Measurements from ENCODE around the gene PACS2. TPM values are rescaled to one million over a fixed set of nuclear protein-coding genes. Genes with fewer than 3 reads are reported as not detected.

The PACS2 gene
- total RNA-seq, 1 experiment from 2014 or later: 72.5 TPM

GRCh38 chr14:105330491-105330895 lies 15.9 kb downstream of the PACS2 start:
- Mint-ChIP-seq H3K27me3 (ENCODE audit: low read depth) (no peaks in the 10 kb centered on the region), H3K27ac (no peak overlapping the region; a peak in 1 of 7 replicates)
- H4K20me1 ChIP-seq (ENCODE audit: control insufficient read depth, insufficient read depth, insufficient read length): peaks cover 4% of the 10 kb centered on the region

More at GRCh38 chr14:105330491-105330895, 15.9 kb downstream of the PACS2 start:
- Histone ChIP-seq H3K27me3 (ENCODE audit: insufficient read depth, low read length) (no peaks in the 10 kb centered on the region), H3K9ac (ENCODE audit: extremely low read depth, insufficient read length, low read length) (no peak overlapping the region), H2BK5ac (ENCODE audit: insufficient read length, low read length) (no peak overlapping the region), H3K4ac (ENCODE audit: low read depth, low read length) (no peak overlapping the region), H2BK12ac (ENCODE audit: insufficient read length, low read depth, low read length) (no peak overlapping the region), H3K4me2 (ENCODE audit: insufficient read depth, insufficient read length, low read length) (no peak overlapping the region), H2AFZ (ENCODE audit: low read length) (no peak overlapping the region), H3K4me1 (ENCODE audit: insufficient read depth, low read length) (peaks cover 5% of the 10 kb centered on the region; the same call in 1 of the 2 replicates), H3K23me2 (ENCODE audit: insufficient read length, low read depth, low read length, poor library complexity, severe bottlenecking) (no peaks in the 10 kb centered on the region), H3K9me3 (ENCODE audit: control insufficient read depth, low read depth, low read length) (no peaks in the 10 kb centered on the region), H4K8ac (replicated peaks; ENCODE audit: insufficient read length, low read depth, low read length) (no peak overlapping the region), H3K27ac (ENCODE audit: insufficient read length, low read depth, low read length) (no peak overlapping the region), H3K18ac (ENCODE audit: insufficient read length, low read depth, low read length) (no peak overlapping the region), H2BK15ac (ENCODE audit: low read depth, low read length) (no peak overlapping the region), H3K79me2 (ENCODE audit: insufficient read depth, low read length) (peaks cover 5% of the 10 kb centered on the region; the same call in 1 of the 2 replicates), H4K91ac (ENCODE audit: insufficient read length, low read depth, low read length) (no peak overlapping the region), H3K56ac (ENCODE audit: insufficient read length, low read depth, low read length) (no peak overlapping the region), H2BK20ac (ENCODE audit: low read depth, low read length, poor library complexity, severe bottlenecking) (no peak overlapping the region), H4K5ac (ENCODE audit: insufficient read length, low read depth, low read length) (no peak overlapping the region), H3T11ph (ENCODE audit: low read length) (no peak overlapping the region), H3K79me1 (ENCODE audit: insufficient read depth, low read depth, low read length, poor library complexity, severe bottlenecking) (peaks cover 8% of the 10 kb centered on the region), H2BK120ac (ENCODE audit: low read depth, low read length, poor library complexity, severe bottlenecking) (no peak overlapping the region), H3K14ac (ENCODE audit: insufficient read depth, low read length) (peak overlapping the region; percentile 16; the same call in 1 of the 2 replicates), H3K23ac (ENCODE audit: insufficient read length, low read depth, low read length) (no peak overlapping the region), H2AK5ac (ENCODE audit: insufficient read length, low read length) (no peak overlapping the region)
- Mint-ChIP-seq H3K4me3 (no peak overlapping the region), H3K4me1 (peaks cover 49 to 53% of the 10 kb centered on the region in 2 experiments), H3K9me3 (peaks cover 0 to 4% of the 10 kb centered on the region in 2 experiments; a peak in 1 of 5 replicates), H3K36me3 (ENCODE audit: insufficient read depth in 1 of 3, low read depth in 3 of 3) (peaks cover 0 to 4% (median 0%) of the 10 kb centered on the region in 3 experiments; a peak in 1 of 7 replicates)
- TF ChIP-seq CTCF (conservative IDR thresholded peaks at IDR 0.05): no peak
- DNase-seq: no peak
- no CpG with 5 or more reads among the region's 13 CpGs for WGBS (ENCODE audit: extremely low coverage, insufficient read length, low lambda C conversion rate)
